ENCODE data around the gene LMNTD1.

LMNTD1 gene

GRCh38 chr12:25480145-25480544 lies 72.9 kb downstream of the LMNTD1 start:
- WGBS (ENCODE audit: insufficient coverage) = 100% methylated on average over 1 of the region's 1 CpG

DNA sequence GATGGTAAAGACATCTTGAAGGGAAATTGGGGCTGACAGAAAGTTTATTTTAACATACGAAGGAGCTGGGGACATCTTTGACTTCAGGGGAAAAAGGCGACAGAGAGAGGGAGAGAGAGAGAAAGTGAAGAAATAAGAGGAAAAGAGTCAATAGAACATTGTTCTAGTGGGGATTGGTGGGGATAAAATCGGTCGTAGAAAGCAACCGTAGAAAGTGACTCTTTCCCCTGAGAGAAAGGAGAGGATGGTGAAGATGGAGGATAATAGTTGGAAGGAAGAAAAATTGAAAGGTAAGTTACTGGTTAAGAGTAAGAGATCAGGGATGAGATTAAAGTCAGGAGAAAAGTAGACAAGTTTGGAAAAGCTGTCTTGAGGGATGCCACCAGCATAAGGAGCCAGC lies 75.9 kb downstream of the LMNTD1 start:
- CTCF ChIA-PET = no interaction called here
- 100% methylated on average over 5 of the region's 5 CpGs for WGBS (ENCODE audit: insufficient coverage)

More at GRCh38 chr12:25480145-25480544, 72.9 kb downstream of the LMNTD1 start:
- no peak for DNase-seq
- CTCF ChIA-PET = no interaction called here
- no peaks in the 10 kb centered on the region for H3K9me3 ChIP-seq (ENCODE audit: control extremely low read depth in 1 of 5, control insufficient read depth in 4 of 5, insufficient read depth in 2 of 5, low read depth in 1 of 5, low read length in 4 of 5)
- no peaks in the 10 kb centered on the region for H3K36me3 ChIP-seq (ENCODE audit: control insufficient read depth in 4 of 4, insufficient read depth in 4 of 4, low read length in 3 of 4)
- peaks cover 0 to 6% (median 0%) of the 10 kb centered on the region in 4 experiments for H3K4me1 ChIP-seq (ENCODE audit: control extremely low read depth in 1 of 4, control insufficient read depth in 4 of 4, insufficient read depth in 4 of 4, low read length in 3 of 4)
- no peak overlapping the region for H3K27ac ChIP-seq (ENCODE audit: insufficient read depth in 1 of 2, low read depth in 1 of 2, low read length in 2 of 2, poor library complexity in 1 of 2, severe bottlenecking in 2 of 2)
- POLR2A ChIA-PET = no interaction called here
- H3K4me3 ChIP-seq (ENCODE audit: control insufficient read depth in 1 of 7, extremely low read depth in 1 of 7, insufficient read depth in 4 of 7, low read depth in 2 of 7, low read length in 6 of 7) = no peak overlapping the region
- no peaks in the 10 kb centered on the region for H3K27me3 ChIP-seq (replicated peaks in 2 of 5; ENCODE audit: control insufficient read depth in 4 of 5, insufficient read depth in 5 of 5, low read length in 4 of 5)

GRCh38 chr12:25472453-25472852 lies 80.6 kb downstream of the LMNTD1 start:
- H3K4me1 ChIP-seq (ENCODE audit: control extremely low read depth in 1 of 4, control insufficient read depth in 4 of 4, insufficient read depth in 4 of 4, low read length in 3 of 4) = no peaks in the 10 kb centered on the region
- no peaks in the 10 kb centered on the region for H3K9me3 ChIP-seq (ENCODE audit: control extremely low read depth in 1 of 5, control insufficient read depth in 4 of 5, insufficient read depth in 2 of 5, low read depth in 1 of 5, low read length in 4 of 5)
- H3K27me3 ChIP-seq (replicated peaks in 2 of 5; ENCODE audit: control insufficient read depth in 4 of 5, insufficient read depth in 5 of 5, low read length in 4 of 5) = no peaks in the 10 kb centered on the region
- no peak overlapping the region for H3K4me3 ChIP-seq (ENCODE audit: control insufficient read depth in 1 of 7, extremely low read depth in 1 of 7, insufficient read depth in 4 of 7, low read depth in 2 of 7, low read length in 6 of 7)
- no peak overlapping the region for H3K27ac ChIP-seq (ENCODE audit: insufficient read depth in 1 of 2, low read depth in 1 of 2, low read length in 2 of 2, poor library complexity in 1 of 2, severe bottlenecking in 2 of 2)
- DNase-seq = no peak
- H3K36me3 ChIP-seq (ENCODE audit: control insufficient read depth in 4 of 4, insufficient read depth in 4 of 4, low read length in 3 of 4) = no peaks in the 10 kb centered on the region
- ChIA-PET CTCF (no interaction called here), POLR2A (no interaction called here)

More for the DNA sequence above, 75.9 kb downstream of the LMNTD1 start:
- Histone ChIP-seq H3K36me3 (ENCODE audit: control insufficient read depth in 4 of 4, insufficient read depth in 4 of 4, low read length in 3 of 4) (no peaks in the 10 kb centered on the region), H3K4me1 (ENCODE audit: control extremely low read depth in 1 of 4, control insufficient read depth in 4 of 4, insufficient read depth in 4 of 4, low read length in 3 of 4) (no peaks in the 10 kb centered on the region), H3K9me3 (ENCODE audit: control extremely low read depth in 1 of 5, control insufficient read depth in 4 of 5, insufficient read depth in 2 of 5, low read depth in 1 of 5, low read length in 4 of 5) (no peaks in the 10 kb centered on the region), H3K27me3 (replicated peaks in 2 of 5; ENCODE audit: control insufficient read depth in 4 of 5, insufficient read depth in 5 of 5, low read length in 4 of 5) (no peaks in the 10 kb centered on the region), H3K4me3 (ENCODE audit: control insufficient read depth in 1 of 7, extremely low read depth in 1 of 7, insufficient read depth in 4 of 7, low read depth in 2 of 7, low read length in 6 of 7) (no peak overlapping the region), H3K27ac (ENCODE audit: insufficient read depth in 1 of 2, low read depth in 1 of 2, low read length in 2 of 2, poor library complexity in 1 of 2, severe bottlenecking in 2 of 2) (no peak overlapping the region)
- POLR2A ChIA-PET = no interaction called here
- DNase-seq = no peak

DNA sequence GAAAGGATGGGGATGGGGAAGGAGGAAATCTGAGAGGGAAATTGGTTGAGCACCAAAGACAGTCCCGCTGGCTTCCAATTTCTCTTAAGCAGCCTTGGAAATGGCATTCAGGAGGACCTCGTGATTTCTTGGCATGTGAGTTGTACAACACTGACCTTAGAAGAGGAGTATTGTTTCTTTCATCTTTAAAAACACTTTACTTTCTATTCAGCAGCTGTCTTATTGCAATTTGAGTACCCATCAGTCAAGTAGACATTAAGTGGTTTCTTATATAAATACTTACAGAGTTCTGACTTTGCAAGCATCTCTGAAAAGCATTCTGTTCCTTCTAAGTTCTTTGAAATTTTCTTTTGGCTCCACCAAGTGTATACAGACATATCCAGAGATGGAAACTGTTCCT lies 83.2 kb downstream of the LMNTD1 start:
- Histone ChIP-seq H3K4me3 (ENCODE audit: control insufficient read depth in 1 of 7, extremely low read depth in 1 of 7, insufficient read depth in 4 of 7, low read depth in 2 of 7, low read length in 6 of 7) (no peak overlapping the region), H3K27me3 (replicated peaks in 2 of 5; ENCODE audit: control insufficient read depth in 4 of 5, insufficient read depth in 5 of 5, low read length in 4 of 5) (no peaks in the 10 kb centered on the region), H3K36me3 (ENCODE audit: control insufficient read depth in 4 of 4, insufficient read depth in 4 of 4, low read length in 3 of 4) (no peaks in the 10 kb centered on the region), H3K27ac (ENCODE audit: insufficient read depth in 1 of 2, low read depth in 1 of 2, low read length in 2 of 2, poor library complexity in 1 of 2, severe bottlenecking in 2 of 2) (no peak overlapping the region), H3K4me1 (ENCODE audit: control extremely low read depth in 1 of 4, control insufficient read depth in 4 of 4, insufficient read depth in 4 of 4, low read length in 3 of 4) (no peaks in the 10 kb centered on the region), H3K9me3 (ENCODE audit: control extremely low read depth in 1 of 5, control insufficient read depth in 4 of 5, insufficient read depth in 2 of 5, low read depth in 1 of 5, low read length in 4 of 5) (no peaks in the 10 kb centered on the region)
- ChIA-PET POLR2A (no interaction called here), CTCF (no interaction called here)
- DNase-seq = no peak
- 100% methylated on average over 1 of the region's 2 CpGs for WGBS (ENCODE audit: insufficient coverage)

DNA sequence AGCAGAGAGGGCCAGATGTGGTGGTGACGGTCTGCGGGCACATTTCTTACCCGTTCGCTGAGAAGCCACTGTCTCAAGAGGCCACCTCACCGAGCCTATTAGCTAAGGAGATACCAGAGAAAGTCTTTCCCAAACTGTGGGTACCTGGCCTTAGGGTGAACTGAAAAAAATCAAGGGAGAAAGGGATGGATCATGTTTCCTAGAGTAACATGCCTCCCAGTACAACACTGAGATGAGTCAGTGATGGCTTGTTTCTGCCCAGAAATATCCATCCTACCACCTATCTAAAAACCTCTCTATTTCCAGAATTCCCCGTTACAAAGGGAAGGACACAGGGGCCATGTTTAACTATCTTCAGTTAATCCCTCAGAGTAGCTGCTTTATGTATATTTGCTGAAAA lies 83.7 kb downstream of the LMNTD1 start:
- Histone ChIP-seq H3K4me1 (ENCODE audit: control extremely low read depth in 1 of 4, control insufficient read depth in 4 of 4, insufficient read depth in 4 of 4, low read length in 3 of 4) (no peaks in the 10 kb centered on the region), H3K4me3 (ENCODE audit: control insufficient read depth in 1 of 7, extremely low read depth in 1 of 7, insufficient read depth in 4 of 7, low read depth in 2 of 7, low read length in 6 of 7) (no peak overlapping the region), H3K36me3 (ENCODE audit: control insufficient read depth in 4 of 4, insufficient read depth in 4 of 4, low read length in 3 of 4) (no peaks in the 10 kb centered on the region), H3K27me3 (replicated peaks in 2 of 5; ENCODE audit: control insufficient read depth in 4 of 5, insufficient read depth in 5 of 5, low read length in 4 of 5) (no peaks in the 10 kb centered on the region), H3K9me3 (ENCODE audit: control extremely low read depth in 1 of 5, control insufficient read depth in 4 of 5, insufficient read depth in 2 of 5, low read depth in 1 of 5, low read length in 4 of 5) (no peaks in the 10 kb centered on the region), H3K27ac (ENCODE audit: insufficient read depth in 1 of 2, low read depth in 1 of 2, low read length in 2 of 2, poor library complexity in 1 of 2, severe bottlenecking in 2 of 2) (no peak overlapping the region)
- CTCF ChIA-PET = no interaction called here
- POLR2A ChIA-PET = no interaction called here
- DNase-seq = no peak
- WGBS (ENCODE audit: insufficient coverage) = 100% methylated on average over 5 of the region's 6 CpGs

GRCh38 chr12:25463521-25463920 lies 89.6 kb downstream of the LMNTD1 start:
- H3K9me3 ChIP-seq (ENCODE audit: control extremely low read depth in 1 of 5, control insufficient read depth in 4 of 5, insufficient read depth in 2 of 5, low read depth in 1 of 5, low read length in 4 of 5) = no peaks in the 10 kb centered on the region
- ChIA-PET POLR2A (no interaction called here), CTCF (no interaction called here)
- no peak overlapping the region for H3K27ac ChIP-seq (ENCODE audit: insufficient read depth in 1 of 2, low read depth in 1 of 2, low read length in 2 of 2, poor library complexity in 1 of 2, severe bottlenecking in 2 of 2)
- 98% methylated on average over 6 of the region's 8 CpGs for WGBS (ENCODE audit: insufficient coverage)
- H3K4me3 ChIP-seq (ENCODE audit: control insufficient read depth in 1 of 7, extremely low read depth in 1 of 7, insufficient read depth in 4 of 7, low read depth in 2 of 7, low read length in 6 of 7) = no peak overlapping the region
- H3K4me1 ChIP-seq (ENCODE audit: control extremely low read depth in 1 of 4, control insufficient read depth in 4 of 4, insufficient read depth in 4 of 4, low read length in 3 of 4) = no peaks in the 10 kb centered on the region
- H3K36me3 ChIP-seq (ENCODE audit: control insufficient read depth in 4 of 4, insufficient read depth in 4 of 4, low read length in 3 of 4) = no peaks in the 10 kb centered on the region
- no peak for DNase-seq
- no peaks in the 10 kb centered on the region for H3K27me3 ChIP-seq (replicated peaks in 2 of 5; ENCODE audit: control insufficient read depth in 4 of 5, insufficient read depth in 5 of 5, low read length in 4 of 5)

DNA sequence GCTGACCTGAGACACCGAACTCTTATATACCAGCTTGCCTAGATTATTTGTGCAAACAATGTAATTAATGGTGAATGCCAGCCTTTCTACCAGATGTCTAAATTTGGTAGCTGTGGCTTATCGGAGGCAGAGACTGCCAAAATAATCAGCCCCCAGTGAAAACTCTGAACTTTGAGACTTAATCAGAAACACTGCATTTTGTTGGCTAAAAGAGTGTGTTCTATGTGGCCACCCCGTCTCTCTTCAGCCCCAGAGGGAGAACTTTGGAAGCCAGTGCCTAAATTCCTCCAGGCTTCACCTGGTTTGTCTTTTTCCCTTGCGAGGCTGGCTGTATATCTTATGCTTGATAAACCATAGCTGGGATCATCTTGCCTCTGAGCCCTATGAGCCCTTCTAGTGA lies 90.1 kb downstream of the LMNTD1 start:
- Histone ChIP-seq H3K27ac (ENCODE audit: insufficient read depth in 1 of 2, low read depth in 1 of 2, low read length in 2 of 2, poor library complexity in 1 of 2, severe bottlenecking in 2 of 2) (no peak overlapping the region), H3K4me1 (ENCODE audit: control extremely low read depth in 1 of 4, control insufficient read depth in 4 of 4, insufficient read depth in 4 of 4, low read length in 3 of 4) (no peaks in the 10 kb centered on the region), H3K27me3 (replicated peaks in 2 of 5; ENCODE audit: control insufficient read depth in 4 of 5, insufficient read depth in 5 of 5, low read length in 4 of 5) (no peaks in the 10 kb centered on the region), H3K4me3 (ENCODE audit: control insufficient read depth in 1 of 7, extremely low read depth in 1 of 7, insufficient read depth in 4 of 7, low read depth in 2 of 7, low read length in 6 of 7) (no peak overlapping the region), H3K9me3 (ENCODE audit: control extremely low read depth in 1 of 5, control insufficient read depth in 4 of 5, insufficient read depth in 2 of 5, low read depth in 1 of 5, low read length in 4 of 5) (no peaks in the 10 kb centered on the region), H3K36me3 (ENCODE audit: control insufficient read depth in 4 of 4, insufficient read depth in 4 of 4, low read length in 3 of 4) (no peaks in the 10 kb centered on the region)
- DNase-seq = no peak
- WGBS (ENCODE audit: insufficient coverage) = 96% methylated on average over 3 of the region's 4 CpGs
- ChIA-PET CTCF (no interaction called here), POLR2A (no interaction called here)
